Measurements from ENCODE around the gene RPL27. TPM values are rescaled to one million over a fixed set of nuclear protein-coding genes. Genes with fewer than 3 reads are reported as not detected.

The RPL27 gene
- total and polyA plus RNA-seq, 2 of the 13 experiments (the other 11 are each of a cell fraction or from before 2014, with no cell fraction given): 1,585 to 5,840 TPM

- TF ChIP-seq ZBTB25 (CRISPR knock-in tag; IDR thresholded peaks at IDR 0.05) (no peak), ZNF614 (CRISPR knock-in tag; IDR thresholded peaks at IDR 0.05; ENCODE audit: borderline replicate concordance) (peak; percentile 21; the same call in 1 of the 2 replicates), GATAD1 (CRISPR knock-in tag; IDR thresholded peaks at IDR 0.05) (peak; percentile 96), ZNF574 (CRISPR knock-in tag; IDR thresholded peaks at IDR 0.05) (peak; percentile 76; the same call in 1 of the 2 replicates), POLR2G (IDR thresholded peaks at IDR 0.05; ENCODE audit: low read depth, low read length) (peak; percentile 77), RBFOX2 (IDR thresholded peaks at IDR 0.05; ENCODE audit: low read depth, low read length) (peak; percentile 65), ZNF691 (CRISPR knock-in tag; IDR thresholded peaks at IDR 0.05; ENCODE audit: borderline replicate concordance, low read depth) (peak; percentile 76; the same call in 1 of the 2 replicates), NONO (IDR thresholded peaks at IDR 0.05) (no peak), NONO (CRISPR knock-in tag; conservative IDR thresholded peaks at IDR 0.05) (0 out of 2 replicates have a peak, but pooled peaks have one; percentile 40), MAX (IDR thresholded peaks at IDR 0.05) (peak; percentile 89), SALL2 (CRISPR knock-in tag; IDR thresholded peaks at IDR 0.05) (0 out of 2 replicates have a peak, but pooled peaks have one; percentile 38), ZNF724P (CRISPR knock-in tag; IDR thresholded peaks at IDR 0.05; ENCODE audit: borderline replicate concordance) (no peak), CENPBD1 (CRISPR knock-in tag; IDR thresholded peaks at IDR 0.05; ENCODE audit: borderline replicate concordance, low read depth) (no peak), TFDP1 (CRISPR knock-in tag; IDR thresholded peaks at IDR 0.05; ENCODE audit: borderline replicate concordance) (peak; percentile 14; the same call in 1 of the 2 replicates), GMEB2 (CRISPR knock-in tag; IDR thresholded peaks at IDR 0.05; ENCODE audit: low read depth) (peak; percentile 66; the same call in 1 of the 2 replicates), GABPA (IDR thresholded peaks at IDR 0.05; ENCODE audit: low read depth, low read length) (no peak), GABPA (CRISPR knock-in tag; IDR thresholded peaks at IDR 0.05; ENCODE audit: low read depth) (0 out of 2 replicates have a peak, but pooled peaks have one; percentile 21)
These were observed 33.9 kb upstream of the RPL27 start, which contains the start of gene AARSD1 (continued) for GRCh38 chr17:42964161-42964932.

Measured in HepG2 (cell line).